HepG2 (cell line): ENCODE data around the gene ITPRIPL1. TPM values are rescaled to one million over a fixed set of nuclear protein-coding genes. Genes with fewer than 3 reads are reported as not detected.

Experiments
- ATAC-seq: fragments of 200-7000 bp; cut with Tn5 transposase; 3 replicates; pipeline ENCODE4 v1.9.1; 2020; ENCODE audit warnings: mild to moderate bottlenecking, moderate library complexity
- BruUV-seq: library from RNA; stranded (reverse); fragments of 400-500 nt; replicated peaks from 2 replicates; lab custom pipeline; 2021; lab: Mats Ljungman, UMichigan
- CTCF ChIA-PET: fragments of 300-600 bp; formaldehyde crosslinking; extraction: SDS; loops from one replicate; lab custom pipeline; 2021; ENCODE audit warnings: low total read pairs, inconsistent platforms, low intra/inter-chr PET ratio; lab: Yijun Ruan, JAX
- POLR2A ChIA-PET: fragments of 350-600 bp; sonication (Branson Sonifier 250); formaldehyde crosslinking; loops from one replicate; lab custom pipeline; 2020; ENCODE audit warnings: antibody characterized with exemption, inconsistent platforms; lab: Yijun Ruan, JAX
- DNase-seq: peaks from one replicate; pipeline ENCODE4 v3.0.0-alpha.2; 2015; ENCODE audit warnings: low spot score
- FAIRE-seq: peaks from 3 replicates; lab custom pipeline; 2011; peaks lifted over from hg19 to GRCh38; lab: Jason Lieb, UNC
- H2AFZ ChIP-seq: one replicate; pipeline ENCODE4 v1.6.1; 2011; ENCODE audit warnings: low read length, inconsistent platforms
- H3K27ac ChIP-seq: fragments of 300-600 bp; 3 replicates; pipeline ENCODE4 v1.8.0; 2011; ENCODE audit warnings: mixed run types, mild to moderate bottlenecking, mixed read lengths, low read length, inconsistent platforms; ENCODE audit not compliant: insufficient read depth; ENCODE audit errors: extremely low read length
- H3K27me3 ChIP-seq, 2 experiments: fragments of 200-600 bp in 1 of 2; 2 replicates in 1 of 2; 3 replicates in 1 of 2; pipeline versions ENCODE4 v1.6.0 to v1.8.0; 2011; ENCODE audit warnings: low read length in 2 of 2, mild to moderate bottlenecking in 2 of 2, moderate library complexity in 2 of 2, inconsistent platforms in 1 of 2; ENCODE audit not compliant: insufficient read depth in 2 of 2, control insufficient read depth in 1 of 2
- H3K36me3 ChIP-seq, 2 experiments: fragments of 200-600 bp in 1 of 2; replicated peaks in 1 of 2; 2 replicates in 1 of 2; 3 replicates in 1 of 2; pipeline versions ENCODE4 v1.5.1 to v1.8.0; 2011; ENCODE audit warnings: low read length in 2 of 2, inconsistent platforms in 1 of 2; ENCODE audit not compliant: insufficient read depth in 2 of 2, control insufficient read depth in 1 of 2
- H3K4me1 ChIP-seq: 2 replicates; pipeline ENCODE4 v1.5.1; 2012; ENCODE audit warnings: low read length, inconsistent platforms; ENCODE audit not compliant: insufficient read depth
- H3K4me2 ChIP-seq: 2 replicates; pipeline ENCODE4 v1.6.0; 2011; ENCODE audit warnings: low read depth, low read length, inconsistent platforms
- H3K4me3 ChIP-seq, 3 experiments: fragments of 200-600 bp in 1 of 3; sonication (generic), shearing (Covaris generic) in 1 of 3; replicated peaks in 1 of 3; 2 replicates each; pipeline ENCODE4 v1.5.1; 2011 to 2016; ENCODE audit warnings: low read length in 3 of 3, inconsistent platforms in 2 of 3, low read depth in 2 of 3, mild to moderate bottlenecking in 2 of 3, control low read depth in 1 of 3, mixed read lengths in 1 of 3; ENCODE audit not compliant: insufficient read depth in 1 of 3
- H3K79me2 ChIP-seq: one replicate; pipeline ENCODE4 v1.6.1; 2011; ENCODE audit warnings: low read length, inconsistent platforms; ENCODE audit not compliant: insufficient read depth
- H3K9ac ChIP-seq: 2 replicates; pipeline ENCODE4 v1.6.0; 2011; ENCODE audit warnings: mild to moderate bottlenecking, low read depth, low read length, inconsistent platforms; ENCODE audit not compliant: insufficient read depth
- H3K9me3 ChIP-seq: 2 replicates; pipeline ENCODE4 v1.5.1; 2012; ENCODE audit warnings: mild to moderate bottlenecking, low read length
- H4K20me1 ChIP-seq: 2 replicates; pipeline ENCODE4 v1.6.0; 2011; ENCODE audit warnings: inconsistent platforms, mild to moderate bottlenecking, low read length, moderate library complexity; ENCODE audit not compliant: insufficient read depth
- ERF ChIP-seq: IDR thresholded peaks from 2 replicates; pipeline ENCODE4 v1.6.1; 2018; ENCODE audit warnings: missing biosample characterization, missing genetic modification reagents
- NCOA2 ChIP-seq: sonication (generic); formaldehyde crosslinking; IDR thresholded peaks from 2 replicates; pipeline ENCODE4 v1.8.0; 2022; ENCODE audit warnings: inconsistent platforms
- SRF ChIP-seq: IDR thresholded peaks from 2 replicates; pipeline ENCODE4 v1.6.1; 2011; ENCODE audit warnings: mild to moderate bottlenecking, low read depth, low read length, moderate library complexity
- WGBS: methylation state at CpG from one replicate; pipeline ENCODE4 v1.1.6; 2017; ENCODE audit warnings: low lambda C conversion rate; 5-methylcytosine and 5-hydroxymethylcytosine counted together
- in situ Hi-C: cut with HindIII; loops from 2 replicates; pipeline ENCODE4 v1.10.0; 2017; ENCODE audit warnings: low pct_unique_long_range_greater_than_20kb; ENCODE audit not compliant: extremely low pct_ligation_motif_present
- intact Hi-C: fragments of 100-400 bp; cut with micrococcal nuclease; formaldehyde crosslinking; loops from one replicate; pipeline ENCODE4 v1.10.0; 2022; ENCODE audit not compliant: unreplicated experiment
- polyA plus RNA-seq, 8 experiments: library from polyadenylated mRNA; depleted of rRNA in 3 of 8; stranded (reverse) in 7 of 8; unstranded in 1 of 8; fragments of >200 nt; fragmentation: Illumina TruSeq in 4 of 8; extraction: Trizol in 4 of 8; gene quantifications; 2 replicates each; pipeline versions ENCODE4 v1.2.1 to v1.2.3, GENCODE V29; 2011 to 2016; ENCODE audit warnings: low read depth in 4 of 8, missing spikeins in 1 of 8, mixed read lengths in 1 of 8; ENCODE audit not compliant: insufficient read depth in 1 of 8
- total RNA-seq, 5 experiments: library from RNA; depleted of rRNA; stranded (reverse); fragments of >200 nt; fragmentation: Illumina TruSeq; extraction: Trizol; gene quantifications; 2 replicates each; pipeline ENCODE4 v1.2.3, GENCODE V29; 2016; ENCODE audit warnings: low read depth in 1 of 5
- TF ChIP-seq, protein P1 (sequence below): sonication (generic); formaldehyde crosslinking; IDR thresholded peaks from 2 replicates; pipeline ENCODE4 v1.5.0; 2020; ENCODE audit warnings: missing genetic modification reagents

The ITPRIPL1 gene
- total and polyA plus RNA-seq, 2 of the 13 experiments (the other 11 are each of a cell fraction or from before 2014, with no cell fraction given) = 4.3 to 11.7 TPM

DNA sequence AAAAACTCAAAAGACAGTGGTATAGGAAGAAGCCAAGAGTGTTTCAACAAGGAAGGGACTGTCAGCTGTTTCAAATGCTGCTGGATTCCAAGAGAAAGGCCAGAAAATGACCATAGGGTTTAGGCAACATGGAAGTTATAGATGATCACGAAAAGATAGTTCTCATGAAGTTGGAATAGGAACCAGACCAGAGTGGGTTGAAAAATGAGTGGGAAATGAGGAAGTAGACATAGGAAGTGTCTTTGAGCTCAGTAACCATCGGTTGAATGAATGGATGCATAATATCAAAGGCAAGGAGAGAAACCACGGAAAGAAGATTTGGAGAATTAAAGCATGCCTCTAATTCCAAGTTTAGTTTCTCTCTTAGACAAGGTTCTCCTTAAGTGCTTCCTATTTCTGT is 11.8 kb downstream of the ITPRIPL1 start:
- intact Hi-C loops = loop anchor here (2.0 kb wide), 1 partner anchor 32 kb away; the partner anchor contains the start of gene SNRNP200
- POLR2A ChIA-PET = interaction anchor here (1.1 to 3.8 kb wide), 4 partner anchors 12 to 70 kb away, joined by 3 to 43 read pairs (median 22); partner anchors contain the start of genes CIAO1, ITPRIPL1, SNRNP200 and TMEM127
- Histone ChIP-seq H4K20me1 (no peaks in the 10 kb centered on the region), H3K4me3 (peak overlapping the region; percentile 74 to 85 (median 81); a peak in 5 of 6 replicates)
- TF ChIP-seq ERF (no peak), NCOA2 (CRISPR knock-in tag) (no peak), SRF (no peak)
- TF ChIP-seq, protein P1, sequence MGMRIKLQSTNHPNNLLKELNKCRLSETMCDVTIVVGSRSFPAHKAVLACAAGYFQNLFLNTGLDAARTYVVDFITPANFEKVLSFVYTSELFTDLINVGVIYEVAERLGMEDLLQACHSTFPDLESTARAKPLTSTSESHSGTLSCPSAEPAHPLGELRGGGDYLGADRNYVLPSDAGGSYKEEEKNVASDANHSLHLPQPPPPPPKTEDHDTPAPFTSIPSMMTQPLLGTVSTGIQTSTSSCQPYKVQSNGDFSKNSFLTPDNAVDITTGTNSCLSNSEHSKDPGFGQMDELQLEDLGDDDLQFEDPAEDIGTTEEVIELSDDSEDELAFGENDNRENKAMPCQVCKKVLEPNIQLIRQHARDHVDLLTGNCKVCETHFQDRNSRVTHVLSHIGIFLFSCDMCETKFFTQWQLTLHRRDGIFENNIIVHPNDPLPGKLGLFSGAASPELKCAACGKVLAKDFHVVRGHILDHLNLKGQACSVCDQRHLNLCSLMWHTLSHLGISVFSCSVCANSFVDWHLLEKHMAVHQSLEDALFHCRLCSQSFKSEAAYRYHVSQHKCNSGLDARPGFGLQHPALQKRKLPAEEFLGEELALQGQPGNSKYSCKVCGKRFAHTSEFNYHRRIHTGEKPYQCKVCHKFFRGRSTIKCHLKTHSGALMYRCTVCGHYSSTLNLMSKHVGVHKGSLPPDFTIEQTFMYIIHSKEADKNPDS (CRISPR knock-in tag) = no peak
- TF ChIP-seq, all 625 proteins: peak for 0
- Histone ChIP-seq H3K4me2 (peak overlapping the region; percentile 98), H3K27me3 (no peaks in the 10 kb centered on the region; a peak in 1 of 5 replicates), H3K36me3 (peaks cover 4 to 11% of the 10 kb centered on the region in 2 experiments; a peak in 4 of 5 replicates), H3K79me2 (peaks cover 44% of the 10 kb centered on the region), H2AFZ (peak overlapping the region; percentile 20), H3K9ac (peak overlapping the region; percentile 91), H3K27ac (no peak overlapping the region), H3K4me1 (peaks cover 39% of the 10 kb centered on the region), H3K9me3 (no peaks in the 10 kb centered on the region)
- CTCF ChIA-PET = no interaction called here
- no peak for ATAC-seq
- FAIRE-seq = no peak
- BruUV-seq = no TSS peak
- 94% methylated on average over 3 of the region's 3 CpGs for WGBS
- in situ Hi-C loops = no loop called here
- no peak for DNase-seq
